GM23338 (cell line): ENCODE data around the gene CEP55.

Experiments
- CREB1 ChIP-seq: fragments of 250-450 bp; sonication (Bioruptor Pico); IDR thresholded peaks from 2 replicates; pipeline ENCODE4 v1.5.0; 2020; ENCODE audit warnings: low read depth, mild to moderate bottlenecking, moderate library complexity
- EZH2 ChIP-seq: fragments of 200-600 bp; sonication (generic); IDR thresholded peaks from one replicate; pipeline ENCODE4 v1.8.0; 2017; ENCODE audit warnings: antibody characterized with exemption, mild to moderate bottlenecking, low read depth; ENCODE audit not compliant: unreplicated experiment
- REST ChIP-seq: IDR thresholded peaks from one replicate; pipeline ENCODE4 v1.6.1; 2018; ENCODE audit warnings: antibody characterized with exemption; ENCODE audit not compliant: unreplicated experiment
- TF ChIP-seq, protein P1 (sequence below), 2 experiments: fragments of 200-600 bp in 1 of 2; sonication (generic) in 1 of 2; conservative IDR thresholded peaks; 2 replicates each; pipeline versions ENCODE4 v1.5.1 to v1.6.1; 2016 to 2017; ENCODE audit warnings: antibody characterized with exemption in 2 of 2, low read depth in 2 of 2, mild to moderate bottlenecking in 2 of 2, moderate library complexity in 1 of 2

DNA sequence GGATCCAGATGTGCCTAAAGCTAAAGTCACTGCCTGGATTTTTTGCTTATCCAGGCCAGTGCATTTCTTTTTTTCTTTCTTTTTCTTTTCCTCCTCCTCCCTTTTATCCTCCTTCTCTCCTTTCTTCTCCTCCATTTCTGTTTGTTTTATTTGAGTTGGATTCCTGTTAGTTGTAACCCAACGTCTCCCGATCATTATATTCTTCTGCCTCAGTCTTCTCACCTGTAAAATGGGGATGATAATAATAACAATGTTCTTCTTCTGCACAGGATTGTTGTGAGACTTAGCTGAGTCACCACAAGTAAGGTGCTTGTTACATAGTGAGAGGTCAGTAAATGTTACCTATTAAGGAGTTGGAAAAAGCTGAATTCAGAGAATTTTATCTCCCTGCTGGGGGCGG, 56.4 kb downstream of the CEP55 start:
- TF ChIP-seq, protein P1, sequence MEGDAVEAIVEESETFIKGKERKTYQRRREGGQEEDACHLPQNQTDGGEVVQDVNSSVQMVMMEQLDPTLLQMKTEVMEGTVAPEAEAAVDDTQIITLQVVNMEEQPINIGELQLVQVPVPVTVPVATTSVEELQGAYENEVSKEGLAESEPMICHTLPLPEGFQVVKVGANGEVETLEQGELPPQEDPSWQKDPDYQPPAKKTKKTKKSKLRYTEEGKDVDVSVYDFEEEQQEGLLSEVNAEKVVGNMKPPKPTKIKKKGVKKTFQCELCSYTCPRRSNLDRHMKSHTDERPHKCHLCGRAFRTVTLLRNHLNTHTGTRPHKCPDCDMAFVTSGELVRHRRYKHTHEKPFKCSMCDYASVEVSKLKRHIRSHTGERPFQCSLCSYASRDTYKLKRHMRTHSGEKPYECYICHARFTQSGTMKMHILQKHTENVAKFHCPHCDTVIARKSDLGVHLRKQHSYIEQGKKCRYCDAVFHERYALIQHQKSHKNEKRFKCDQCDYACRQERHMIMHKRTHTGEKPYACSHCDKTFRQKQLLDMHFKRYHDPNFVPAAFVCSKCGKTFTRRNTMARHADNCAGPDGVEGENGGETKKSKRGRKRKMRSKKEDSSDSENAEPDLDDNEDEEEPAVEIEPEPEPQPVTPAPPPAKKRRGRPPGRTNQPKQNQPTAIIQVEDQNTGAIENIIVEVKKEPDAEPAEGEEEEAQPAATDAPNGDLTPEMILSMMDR (conservative IDR thresholded peaks at IDR 0.05; ENCODE audit: low read depth in 2 of 2), result no peak
- TF ChIP-seq REST (no peak), EZH2 (no peak), CREB1 (CRISPR knock-in tag) (no peak)
